ENCODE measurements around the gene HTT. TPM values are rescaled to one million over a fixed set of nuclear protein-coding genes. Genes with fewer than 3 reads are reported as not detected.
A peak's percentile ranks its signal among the peaks of the same experiment; 100 is the strongest.

Gene HTT
- total RNA-seq, 1 experiment from 2014 or later, result 33.4 TPM

DNA sequence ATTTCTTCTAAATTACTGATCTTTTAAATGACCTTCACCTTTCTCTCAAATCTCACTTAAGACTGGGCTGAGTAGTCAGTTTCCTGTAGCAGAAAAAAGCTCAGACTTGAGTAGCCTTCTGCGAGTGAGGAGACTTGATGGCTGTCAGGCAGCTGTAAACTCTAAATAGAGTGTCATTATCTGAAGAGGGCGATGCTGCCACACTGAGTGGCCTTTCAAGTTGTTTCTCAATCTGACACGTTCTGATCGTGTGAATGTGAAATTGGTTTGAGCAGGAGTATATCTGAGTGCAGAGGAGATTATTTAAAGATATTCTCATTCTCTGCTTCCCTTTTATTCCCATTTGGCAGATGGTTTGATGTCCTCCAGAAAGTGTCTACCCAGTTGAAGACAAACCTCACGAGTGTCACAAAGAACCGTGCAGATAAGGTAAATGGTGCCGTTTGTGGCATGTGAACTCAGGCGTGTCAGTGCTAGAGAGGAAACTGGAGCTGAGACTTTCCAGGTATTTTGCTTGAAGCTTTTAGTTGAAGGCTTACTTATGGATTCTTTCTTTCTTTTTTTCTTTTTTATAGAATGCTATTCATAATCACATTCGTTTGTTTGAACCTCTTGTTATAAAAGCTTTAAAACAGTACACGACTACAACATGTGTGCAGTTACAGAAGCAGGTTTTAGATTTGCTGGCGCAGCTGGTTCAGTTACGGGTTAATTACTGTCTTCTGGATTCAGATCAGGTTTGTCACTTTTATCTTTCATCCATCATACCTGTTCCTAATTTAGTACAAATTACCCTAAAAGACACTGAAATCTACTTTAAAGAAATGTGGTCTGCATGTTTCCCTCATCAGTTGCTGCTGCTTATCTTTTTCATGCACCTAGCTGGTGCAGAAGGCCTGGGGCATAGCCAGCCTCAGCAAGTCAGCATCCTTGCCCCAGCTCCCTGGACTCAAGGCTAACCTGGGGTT lies 100.2 kb downstream of the HTT start:
- no peak for DNase-seq (ENCODE audit: low spot score)

DNA sequence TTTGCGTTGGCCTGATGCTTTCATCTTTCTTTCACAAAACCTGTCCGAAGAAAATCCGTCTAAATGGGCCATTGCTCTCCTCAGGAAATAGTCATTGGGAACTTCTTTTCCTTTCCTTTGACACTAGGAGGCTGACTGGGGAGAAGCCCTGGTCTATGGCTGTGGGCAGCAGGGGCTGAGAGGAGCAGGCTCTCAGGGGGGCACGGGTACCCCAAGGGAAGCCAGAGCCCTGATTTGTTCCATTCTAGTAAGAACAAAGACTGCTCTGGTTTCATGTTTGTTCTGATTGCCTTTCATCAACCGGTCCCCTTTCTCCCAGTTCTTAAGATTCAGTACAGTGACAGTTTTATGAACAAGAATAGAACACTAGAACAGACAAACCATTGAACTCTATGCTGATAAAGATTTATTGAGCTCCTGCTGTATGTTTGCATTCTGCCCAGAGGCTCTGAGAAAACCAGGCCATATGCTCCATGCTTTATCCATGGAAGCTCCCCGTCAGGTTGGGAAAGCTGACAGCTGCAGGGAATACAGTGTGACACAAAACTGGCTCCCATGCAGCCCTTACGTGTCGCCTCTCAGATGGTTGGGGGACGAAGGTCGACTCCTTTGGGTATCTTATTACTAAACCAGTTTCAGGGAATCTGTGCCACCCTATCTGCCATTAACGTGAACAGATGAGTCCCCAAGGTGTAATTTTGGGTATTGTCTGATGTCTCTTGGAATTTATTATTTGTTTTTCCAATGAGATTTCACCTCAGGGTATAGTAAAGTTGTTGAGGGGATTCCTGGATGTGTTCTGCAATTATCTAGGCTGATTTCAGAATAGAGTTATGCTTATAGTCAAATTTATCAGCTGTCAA lies 102.1 kb downstream of the HTT start:
- no peak for DNase-seq (ENCODE audit: low spot score)

- DNase-seq (ENCODE audit: low spot score), result no peak
Observed at GRCh38 chr4:3177426-3177825, 102.9 kb downstream of the HTT start.

DNA sequence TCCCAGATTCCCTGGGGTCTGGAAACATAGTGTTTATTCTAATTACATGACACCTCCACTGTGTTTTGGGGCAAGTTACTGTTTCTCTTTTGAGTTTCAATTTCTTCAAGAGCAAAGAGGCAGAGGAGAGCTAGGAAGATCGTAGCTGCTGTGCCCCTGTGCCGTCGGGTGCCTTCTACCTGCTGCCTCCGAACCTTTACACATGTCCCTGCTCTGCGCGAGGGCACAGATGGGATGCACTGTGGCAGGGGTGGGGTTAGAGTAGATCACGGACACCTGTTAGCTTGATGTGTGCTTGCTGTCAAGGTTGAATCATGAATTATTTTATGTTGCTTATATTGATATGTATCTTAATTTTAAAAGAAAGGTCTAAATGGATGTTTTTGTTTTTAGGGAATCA lies 103.4 kb downstream of the HTT start:
- DNase-seq (ENCODE audit: low spot score), result no peak

- no peak for DNase-seq (ENCODE audit: low spot score)
Observed at GRCh38 chr4:3178351-3178750, 103.9 kb downstream of the HTT start.

- no peak for DNase-seq (ENCODE audit: low spot score)
Observed at GRCh38 chr4:3179126-3179706, 104.7 kb downstream of the HTT start.

GRCh38 chr4:3183008-3183407 lies 108.5 kb downstream of the HTT start:
- DNase-seq (ENCODE audit: low spot score), result no peak

GRCh38 chr4:3184725-3185124 lies 110.2 kb downstream of the HTT start:
- DNase-seq (ENCODE audit: low spot score), result no peak

- no peak for DNase-seq (ENCODE audit: low spot score)
Observed at GRCh38 chr4:3186609-3187008, 112.1 kb downstream of the HTT start.

GRCh38 chr4:3188118-3188517 lies 113.6 kb downstream of the HTT start:
- no peak for DNase-seq (ENCODE audit: low spot score)

DNA sequence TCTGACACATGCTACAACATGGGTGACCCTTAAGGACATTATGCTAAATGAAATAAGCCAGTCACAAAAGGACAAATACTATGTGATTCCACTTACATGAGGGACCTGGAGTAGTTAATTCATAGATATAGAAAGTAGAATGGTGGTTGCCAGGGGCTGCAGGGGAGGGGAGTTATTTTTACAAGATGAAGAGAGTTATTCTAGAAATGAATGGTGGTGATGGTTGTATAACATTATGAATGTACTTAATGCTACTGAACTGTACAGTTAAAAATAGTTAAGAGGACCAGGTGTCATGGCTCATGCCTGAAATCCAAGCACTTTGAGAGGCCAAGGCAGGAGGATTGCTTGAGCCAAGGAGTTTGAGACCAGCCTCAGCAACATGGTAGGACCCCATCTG lies 115.0 kb downstream of the HTT start:
- DNase-seq (ENCODE audit: low spot score), result no peak

- DNase-seq (ENCODE audit: low spot score), result no peak
Observed at GRCh38 chr4:3190549-3190948, 116.1 kb downstream of the HTT start.

GRCh38 chr4:3192188-3192587 lies 117.7 kb downstream of the HTT start:
- no peak for DNase-seq (ENCODE audit: low spot score)

DNA sequence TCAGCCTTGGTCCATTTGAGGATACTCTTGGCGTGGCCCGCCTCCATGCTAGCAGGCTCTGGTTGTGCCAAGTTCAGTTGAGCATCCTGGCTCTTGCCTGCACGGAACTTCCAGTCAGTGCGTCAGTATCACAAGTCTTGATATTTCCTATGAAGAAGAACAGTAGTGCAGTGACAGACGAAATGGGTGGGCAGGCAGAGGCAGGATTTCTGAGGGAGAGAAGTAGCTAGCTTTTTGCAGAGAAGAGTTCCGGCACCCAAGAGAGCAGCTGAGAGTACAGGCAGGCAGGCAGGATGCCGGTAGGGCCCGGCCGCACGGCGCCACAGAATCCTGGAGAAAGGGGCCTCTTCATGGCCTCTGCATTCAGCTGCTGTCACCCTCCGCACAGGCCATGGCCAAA lies 118.3 kb downstream of the HTT start:
- DNase-seq (ENCODE audit: low spot score), result no peak

DNA sequence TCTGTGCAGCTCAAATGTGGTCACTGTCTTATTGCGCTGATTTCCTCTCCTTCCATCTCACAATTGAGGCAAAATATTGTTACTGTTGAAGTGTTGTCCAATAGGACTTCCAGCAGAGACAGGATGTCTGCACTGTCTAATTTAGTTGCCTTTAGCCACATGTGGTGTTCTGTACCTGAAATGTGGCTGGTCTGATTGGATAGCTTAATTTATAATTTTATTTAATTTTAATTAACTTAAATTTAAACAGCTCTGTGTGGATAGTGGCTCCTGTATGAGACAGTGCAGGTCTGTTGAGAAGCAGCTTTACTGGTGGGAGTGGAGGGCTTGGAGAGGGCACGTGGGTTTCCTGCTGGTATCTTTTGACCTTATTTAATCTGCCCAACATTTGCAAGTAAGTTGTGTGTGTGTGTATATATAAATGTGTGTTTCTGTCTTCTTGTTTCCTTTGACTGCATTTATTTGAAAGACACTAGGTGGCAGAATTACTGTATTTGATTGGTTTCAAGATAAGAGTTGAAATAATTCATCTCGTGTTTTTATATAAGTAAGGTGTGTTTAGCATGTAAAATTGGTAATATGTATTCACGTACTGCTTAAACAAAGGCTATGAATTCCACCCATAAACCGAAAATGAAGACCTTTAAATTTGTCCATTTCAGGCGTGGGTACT lies 119.2 kb downstream of the HTT start:
- DNase-seq (ENCODE audit: low spot score), result peak; percentile 7

- no peak for DNase-seq (ENCODE audit: low spot score)
Observed at GRCh38 chr4:3196670-3197359, 122.3 kb downstream of the HTT start.

- no peak for DNase-seq (ENCODE audit: low spot score)
Observed at GRCh38 chr4:3197366-3198105, 123.1 kb downstream of the HTT start.

DNA sequence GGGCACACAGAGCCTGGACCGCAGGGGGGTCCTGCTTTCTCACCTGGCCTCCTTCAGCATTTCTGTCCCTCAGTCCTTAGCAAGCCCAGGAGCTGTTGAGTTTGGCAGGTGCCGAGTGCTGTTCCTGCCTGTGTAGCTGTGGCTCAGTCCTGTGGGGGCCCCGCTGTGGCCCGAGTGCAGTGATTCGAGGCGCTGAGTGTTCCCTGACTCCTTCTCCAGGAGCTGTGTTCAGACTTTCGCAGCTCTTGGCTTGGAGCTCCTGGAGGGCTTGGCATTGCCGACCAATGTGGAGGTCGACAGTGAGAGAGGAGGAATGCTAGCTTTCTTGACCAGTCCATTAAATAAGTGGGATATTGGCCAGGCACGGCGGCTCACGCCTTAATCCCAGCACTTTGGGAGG lies 124.4 kb downstream of the HTT start:
- DNase-seq (ENCODE audit: low spot score), result no peak

DNA sequence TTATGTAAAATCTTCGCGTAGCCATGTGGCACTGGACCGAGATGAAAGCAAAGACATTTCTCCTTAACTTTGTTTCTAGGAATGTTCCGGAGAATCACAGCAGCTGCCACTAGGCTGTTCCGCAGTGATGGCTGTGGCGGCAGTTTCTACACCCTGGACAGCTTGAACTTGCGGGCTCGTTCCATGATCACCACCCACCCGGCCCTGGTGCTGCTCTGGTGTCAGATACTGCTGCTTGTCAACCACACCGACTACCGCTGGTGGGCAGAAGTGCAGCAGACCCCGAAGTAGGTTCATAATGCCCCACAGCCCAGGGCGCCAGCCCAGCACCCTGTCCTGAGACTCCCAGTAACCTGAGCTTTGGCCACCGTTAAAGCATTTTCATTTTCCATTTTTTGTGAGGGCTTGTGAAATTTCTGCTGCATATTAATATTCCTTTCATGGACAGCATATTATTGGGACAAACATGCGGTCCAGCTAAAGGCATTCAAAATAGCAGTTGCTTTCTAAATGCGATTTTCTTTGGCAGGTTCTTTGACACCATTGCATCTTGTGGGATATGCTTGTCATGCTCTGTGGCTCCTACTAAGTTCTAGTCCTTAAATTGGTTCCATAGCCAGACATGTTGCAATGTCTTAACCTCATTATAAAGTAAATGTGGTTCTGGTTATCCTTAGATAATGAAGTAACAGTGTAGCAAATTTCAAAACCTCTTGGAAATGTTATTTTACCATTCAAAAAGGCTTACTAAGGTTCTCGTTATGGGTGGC lies 125.4 kb downstream of the HTT start:
- DNase-seq (ENCODE audit: low spot score), result no peak
